SK-N-SH (cell line): ENCODE results near the gene IFT52. TPM values are rescaled to one million over a fixed set of nuclear protein-coding genes. Genes with fewer than 3 reads are reported as not detected.

Source experiments
- CTCF ChIA-PET: fragments of 300-600, 350-600 bp; formaldehyde crosslinking; extraction: SDS; loops from one replicate; lab custom pipeline; 2021; lab: Yijun Ruan, JAX
- POLR2A ChIA-PET: fragments of 350-600 bp; sonication (Branson Sonifier 250); formaldehyde crosslinking; extraction: SDS; loops from one replicate; lab custom pipeline; 2020; ENCODE audit warnings: antibody characterized with exemption, inconsistent platforms; lab: Yijun Ruan, JAX
- DNase-seq: peaks from one replicate; pipeline ENCODE4 v3.0.0; 2012
- H2AFZ ChIP-seq: fragments of 200-600 bp; sonication (generic); 2 replicates; pipeline ENCODE4 v1.8.1; 2016; ENCODE audit warnings: antibody characterized with exemption, mild to moderate bottlenecking, low read depth
- H3F3A ChIP-seq: fragments of 200-600 bp; sonication (generic); replicated peaks from 2 replicates; pipeline ENCODE3; 2016; ENCODE audit warnings: antibody characterized with exemption, mild to moderate bottlenecking; ENCODE audit not compliant: insufficient read depth
- H3K27ac ChIP-seq, 2 experiments: fragments of 200-500 bp in 1 of 2; fragments of 200-600 bp in 1 of 2; sonication (Bioruptor generic) in 1 of 2; sonication (generic), shearing (Covaris generic) in 1 of 2; 2 replicates each; pipeline versions ENCODE4 v1.5.1 to v1.6.1; 2014 to 2016; ENCODE audit warnings: low read depth in 2 of 2, inconsistent platforms in 1 of 2, low read length in 1 of 2, mild to moderate bottlenecking in 1 of 2, mixed read lengths in 1 of 2
- H3K27me3 ChIP-seq: fragments of 200-600 bp; sonication (generic), shearing (Covaris generic); 2 replicates; pipeline ENCODE4 v1.6.1; 2016; ENCODE audit warnings: mixed run types; ENCODE audit not compliant: insufficient read depth
- H3K36me3 ChIP-seq, 2 experiments: fragments of 200-500 bp in 1 of 2; fragments of 200-600 bp in 1 of 2; sonication (Bioruptor generic) in 1 of 2; sonication (generic) in 1 of 2; replicated peaks in 1 of 2; 2 replicates each; pipeline versions ENCODE3 to v1.5.1; 2014 to 2016; ENCODE audit warnings: low read length in 1 of 2, mild to moderate bottlenecking in 1 of 2; ENCODE audit not compliant: insufficient read depth in 2 of 2, control insufficient read depth in 1 of 2
- H3K4me1 ChIP-seq, 2 experiments: fragments of 200-500 bp in 1 of 2; fragments of 200-600 bp in 1 of 2; sonication (Bioruptor generic) in 1 of 2; sonication (generic), shearing (Covaris generic) in 1 of 2; 2 replicates each; pipeline versions ENCODE4 v1.5.1 to v1.6.1; 2014 to 2016; ENCODE audit warnings: low read depth in 1 of 2, low read length in 1 of 2, mixed run types in 1 of 2; ENCODE audit not compliant: insufficient read depth in 2 of 2, control insufficient read depth in 1 of 2
- H3K4me2 ChIP-seq: fragments of 200-600 bp; sonication (generic), shearing (Covaris generic); 2 replicates; pipeline ENCODE4 v1.6.1; 2017; ENCODE audit warnings: mixed run types
- H3K4me3 ChIP-seq, 2 experiments: fragments of 200-500 bp in 1 of 2; fragments of 200-600 bp in 1 of 2; sonication (Bioruptor generic) in 1 of 2; sonication (generic), shearing (Covaris generic) in 1 of 2; 2 replicates each; pipeline versions ENCODE4 v1.5.1 to v1.8.1; 2014 to 2016; ENCODE audit warnings: low read depth in 2 of 2, inconsistent platforms in 1 of 2, low read length in 1 of 2, mild to moderate bottlenecking in 1 of 2, mixed read lengths in 1 of 2, moderate library complexity in 1 of 2
- H3K79me2 ChIP-seq: fragments of 200-600 bp; sonication (generic); 2 replicates; pipeline ENCODE4 v1.8.1; 2017; ENCODE audit warnings: mild to moderate bottlenecking; ENCODE audit not compliant: insufficient read depth
- H3K9ac ChIP-seq: fragments of 200-600 bp; sonication (generic); 2 replicates; pipeline ENCODE4 v1.6.1; 2017; ENCODE audit warnings: mixed run types
- H3K9me2 ChIP-seq: fragments of 200-600 bp; sonication (generic); 2 replicates; pipeline ENCODE4 v1.6.1; 2017; ENCODE audit warnings: mixed run types
- H3K9me3 ChIP-seq: fragments of 200-600 bp; sonication (generic); 2 replicates; pipeline ENCODE4 v1.6.1; 2017; ENCODE audit warnings: mixed run types, mild to moderate bottlenecking, moderate library complexity
- H4K20me1 ChIP-seq: fragments of 200-600 bp; sonication (generic); 2 replicates; pipeline ENCODE4 v1.6.1; 2017; ENCODE audit warnings: mild to moderate bottlenecking, mixed run types; ENCODE audit not compliant: insufficient read depth
- EP300 ChIP-seq, 2 experiments: IDR thresholded peaks; 2 replicates each; pipeline versions ENCODE4 v1.4.0 to v1.6.1; 2012; ENCODE audit warnings: borderline replicate concordance in 1 of 2, low read depth in 1 of 2, low read length in 1 of 2
- EZH2phosphoT487 ChIP-seq: fragments of 200-600 bp; sonication (generic); IDR thresholded peaks from 2 replicates; pipeline ENCODE4 v1.6.1; 2017; ENCODE audit warnings: low read depth, mixed run types, mild to moderate bottlenecking, antibody characterized with exemption, moderate library complexity, borderline replicate concordance
- FOSL2 ChIP-seq: IDR thresholded peaks from 2 replicates; pipeline ENCODE4 v1.4.0; 2012; ENCODE audit warnings: low read depth, mild to moderate bottlenecking, moderate library complexity, borderline replicate concordance
- GATA2 ChIP-seq: sonication (generic); formaldehyde crosslinking; IDR thresholded peaks from 2 replicates; pipeline ENCODE4 v1.5.0; 2020; ENCODE audit warnings: mild to moderate bottlenecking, missing genetic modification reagents
- JUND ChIP-seq: IDR thresholded peaks from 2 replicates; pipeline ENCODE4 v1.4.0; 2012
- MXI1 ChIP-seq: IDR thresholded peaks from 2 replicates; pipeline ENCODE4 v1.6.1; 2012; ENCODE audit warnings: mild to moderate bottlenecking, low read depth, low read length, improper control_type of control experiment
- NFIC ChIP-seq: IDR thresholded peaks from 2 replicates; pipeline ENCODE4 v1.4.0; 2012; ENCODE audit warnings: borderline replicate concordance
- NRF1 ChIP-seq: IDR thresholded peaks from 2 replicates; pipeline ENCODE4 v1.6.1; 2012; ENCODE audit warnings: low read depth, mild to moderate bottlenecking, low read length
- REST ChIP-seq: IDR thresholded peaks from 2 replicates; pipeline ENCODE4 v1.6.1; 2012; ENCODE audit warnings: mild to moderate bottlenecking, low read depth, low read length, moderate library complexity
- RFX5 ChIP-seq: IDR thresholded peaks from 2 replicates; pipeline ENCODE4 v1.6.1; 2012; ENCODE audit warnings: mild to moderate bottlenecking, improper control_type of control experiment, low read length
- RXRA ChIP-seq: IDR thresholded peaks from 2 replicates; pipeline ENCODE4 v1.4.0; 2012; ENCODE audit warnings: low read depth, mild to moderate bottlenecking, borderline replicate concordance
- SMC3 ChIP-seq: IDR thresholded peaks from 2 replicates; pipeline ENCODE4 v1.6.1; 2012; ENCODE audit warnings: low read depth, low read length, improper control_type of control experiment
- TAF1 ChIP-seq: IDR thresholded peaks from 2 replicates; pipeline ENCODE4 v1.6.1; 2012; ENCODE audit warnings: low read depth, mild to moderate bottlenecking, low read length, moderate library complexity, borderline replicate concordance
- TCF12 ChIP-seq: IDR thresholded peaks from 2 replicates; pipeline ENCODE4 v1.4.0; 2012
- ZBTB33 ChIP-seq: IDR thresholded peaks from 2 replicates; pipeline ENCODE4 v1.4.0; 2012; ENCODE audit warnings: low read depth, borderline replicate concordance
- WGBS: methylation state at CpG from one replicate; pipeline ENCODE4 v1.1.6; 2017; ENCODE audit warnings: low lambda C conversion rate; 5-methylcytosine and 5-hydroxymethylcytosine counted together
- polyA plus RNA-seq, 3 experiments: library from polyadenylated mRNA; depleted of rRNA; stranded (reverse); fragments of >200 nt; gene quantifications; 2 replicates each; pipeline ENCODE4 v1.2.3, GENCODE V29; 2012

Gene IFT52
- polyA plus RNA-seq, 1 of the 3 experiments (the other 2 are of a cell fraction), result 34.0 TPM

DNA sequence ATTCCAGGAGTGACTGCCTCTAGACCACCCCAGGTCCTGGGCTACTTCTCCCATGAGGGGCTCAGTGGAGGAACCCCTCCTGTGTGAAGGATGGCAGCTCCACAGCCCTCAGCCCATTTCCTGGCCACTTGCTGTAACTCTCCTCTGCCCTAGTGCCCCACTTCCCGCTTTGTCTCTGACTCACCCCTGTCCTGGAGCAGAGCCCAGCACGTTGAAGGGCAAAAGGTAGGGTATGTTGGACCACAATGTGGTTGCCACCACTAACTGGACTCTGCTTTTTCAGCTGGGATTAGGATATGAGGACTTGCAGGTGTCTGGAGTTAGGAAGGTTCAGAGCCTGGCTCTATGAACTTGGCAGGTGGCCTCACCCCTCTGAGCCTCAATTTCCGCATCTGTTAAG is 78.6 kb downstream of the IFT52 start:
- CTCF ChIA-PET, result interaction anchor here (1.3 to 2.2 kb wide), 3 partner anchors 10 to 132 kb away, joined by 5 to 9 read pairs (median 6); no protein-coding TSS in a partner anchor
- Histone ChIP-seq H3K4me1 (peaks cover 0 to 7% of the 10 kb centered on the region in 2 experiments; a peak in 1 of 4 replicates), H3K9ac (no peak overlapping the region), H4K20me1 (no peaks in the 10 kb centered on the region), H3F3A (peaks cover 6% of the 10 kb centered on the region), H3K9me3 (no peaks in the 10 kb centered on the region), H3K36me3 (no peaks in the 10 kb centered on the region), H3K4me3 (no peak overlapping the region), H3K27me3 (no peaks in the 10 kb centered on the region), H3K79me2 (peaks cover 36% of the 10 kb centered on the region), H2AFZ (no peak overlapping the region), H3K4me2 (no peak overlapping the region), H3K27ac (no peak overlapping the region), H3K9me2 (no peaks in the 10 kb centered on the region)
- POLR2A ChIA-PET, result no interaction called here
- TF ChIP-seq TCF12, result peak; percentile 41; the same call in 1 of the 2 replicates
- TF ChIP-seq ZBTB33, result no peak
- TF ChIP-seq EP300 (IDR thresholded peaks at IDR 0.05; ENCODE audit: borderline replicate concordance in 1 of 2, low read depth in 1 of 2, low read length in 1 of 2), result no peak
- TF ChIP-seq JUND, result peak; percentile 51
- TF ChIP-seq RXRA, result peak; percentile 23; the same call in 1 of the 2 replicates
- no peak for TF ChIP-seq SMC3
- TF ChIP-seq NFIC, result peak; percentile 60; the same call in 1 of the 2 replicates
- peak; percentile 45; the same call in 1 of the 2 replicates for TF ChIP-seq FOSL2
- no peak for DNase-seq
- WGBS, result 64% methylated on average over 3 of the region's 3 CpGs

DNA sequence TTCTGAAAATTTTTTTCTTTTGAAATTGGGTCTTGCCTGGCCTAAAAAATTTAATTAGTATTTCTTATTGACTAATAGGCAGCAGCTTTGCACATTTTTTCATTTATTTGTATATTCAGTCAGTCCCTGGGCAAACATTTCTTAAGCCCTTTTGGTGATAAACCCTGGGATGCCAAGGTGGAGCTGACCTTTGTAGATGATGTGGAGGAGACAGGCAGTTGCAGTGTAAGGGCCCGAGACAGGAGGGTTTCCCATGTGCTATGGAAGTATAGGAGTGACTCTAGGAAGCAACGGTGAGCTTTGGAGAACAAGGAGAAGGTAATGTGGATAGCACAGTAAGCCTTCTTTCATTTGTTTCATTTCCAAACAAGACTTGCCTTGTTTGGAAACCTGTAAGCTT is 79.7 kb downstream of the IFT52 start:
- Histone ChIP-seq H3F3A (peaks cover 6% of the 10 kb centered on the region), H3K27ac (no peak overlapping the region), H2AFZ (no peak overlapping the region), H3K4me1 (peaks cover 0 to 7% of the 10 kb centered on the region in 2 experiments; a peak in 1 of 4 replicates), H3K9me2 (no peaks in the 10 kb centered on the region), H3K4me2 (no peak overlapping the region), H3K36me3 (no peaks in the 10 kb centered on the region), H3K4me3 (no peak overlapping the region), H3K79me2 (peaks cover 36% of the 10 kb centered on the region), H3K9me3 (no peaks in the 10 kb centered on the region), H4K20me1 (no peaks in the 10 kb centered on the region), H3K9ac (no peak overlapping the region), H3K27me3 (no peaks in the 10 kb centered on the region)
- ChIA-PET CTCF (interaction anchor here (0.8 to 2.2 kb wide), 6 partner anchors 11 to 133 kb away, joined by 3 to 9 read pairs (median 4); no protein-coding TSS in a partner anchor), POLR2A (no interaction called here)
- no peak for DNase-seq
- TF ChIP-seq REST, result no peak
- TF ChIP-seq EZH2phosphoT487, result no peak
- TF ChIP-seq GATA2 (CRISPR knock-in tag), result no peak
- TF ChIP-seq NRF1, result no peak
- no peak for TF ChIP-seq TAF1
- TF ChIP-seq SMC3, result no peak
- no peak for TF ChIP-seq RFX5
- TF ChIP-seq MXI1, result no peak
- 88% methylated on average over 2 of the region's 2 CpGs for WGBS
